ENCODE measurements around the gene GRB10. TPM values are rescaled to one million over a fixed set of nuclear protein-coding genes. Genes with fewer than 3 reads are reported as not detected.

Gene GRB10
- total and polyA plus RNA-seq, 2 donors (not counting 3 experiments of a cell fraction or from before 2014, with no cell fraction given): 43.7 to 240 TPM

GRCh38 chr7:50562136-50562535 lies 220.6 kb downstream of the GRB10 start:
- TF ChIP-seq POLR2A (IDR thresholded peaks at IDR 0.05; ENCODE audit: low read depth, low read length) (no peak), JUN (IDR thresholded peaks at IDR 0.05; ENCODE audit: borderline replicate concordance, insufficient read depth, insufficient read length, low read depth) (no peak), MYC (IDR thresholded peaks at IDR 0.05; ENCODE audit: low read depth, low read length) (no peak), POLR2AphosphoS5 (IDR thresholded peaks at IDR 0.05; ENCODE audit: insufficient read depth, low read depth, low read length) (no peak), EZH2 (IDR thresholded peaks at IDR 0.05; ENCODE audit: borderline replicate concordance, low read depth, low read length, severe bottlenecking) (no peak), MAX (IDR thresholded peaks at IDR 0.05; ENCODE audit: insufficient read depth, insufficient read length) (no peak), GATA2 (IDR thresholded peaks at IDR 0.05; ENCODE audit: insufficient read depth, insufficient read length, low read depth, low read length) (no peak), CTCF (IDR thresholded peaks at IDR 0.05; ENCODE audit: extremely low read depth in 1 of 2, insufficient read depth in 1 of 2, low read depth in 1 of 2, low read length in 2 of 2) (no peak), FOS (IDR thresholded peaks at IDR 0.05; ENCODE audit: borderline replicate concordance, insufficient read depth, low read length) (no peak)
- Histone ChIP-seq H3K4me1 (ENCODE audit: control insufficient read depth, extremely low read depth, insufficient read depth, low read length) (no peaks in the 10 kb centered on the region), H3K4me3 (replicated peaks in 1 of 3; ENCODE audit: insufficient read depth in 1 of 3, low read depth in 1 of 3, low read length in 3 of 3) (no peak overlapping the region), H2AFZ (ENCODE audit: low read depth, low read length) (no peak overlapping the region), H3K4me2 (ENCODE audit: insufficient read depth, low read length) (no peak overlapping the region), H3K9me1 (replicated peaks; ENCODE audit: control insufficient read depth, extremely low read depth, insufficient read depth, low read length) (no peaks in the 10 kb centered on the region), H3K36me3 (ENCODE audit: control insufficient read depth in 2 of 2, extremely low read depth in 1 of 2, insufficient read depth in 2 of 2, low read length in 2 of 2) (no peaks in the 10 kb centered on the region), H4K20me1 (replicated peaks; ENCODE audit: control insufficient read depth, extremely low read depth, insufficient read depth, low read length) (no peaks in the 10 kb centered on the region), H3K79me2 (ENCODE audit: control insufficient read depth, insufficient read depth, low read length) (no peaks in the 10 kb centered on the region), H3K9me3 (replicated peaks; ENCODE audit: control insufficient read depth, insufficient read depth, low read length) (no peaks in the 10 kb centered on the region), H3K27ac (ENCODE audit: insufficient read depth, low read depth, low read length) (no peak overlapping the region), H3K27me3 (ENCODE audit: control insufficient read depth in 2 of 2, insufficient read depth in 2 of 2, low read length in 2 of 2) (peaks cover 5 to 16% of the 10 kb centered on the region in 2 experiments), H3K9ac (replicated peaks; ENCODE audit: extremely low read depth, insufficient read depth, low read length) (no peak overlapping the region)
- dilution Hi-C loops (cut with MboI; ENCODE audit: extremely low pct_ligation_motif_present, low sequenced_read_pairs) (no loop called here), intact Hi-C loops (cut with micrococcal nuclease) (no loop called here)
- DNase-seq (ENCODE audit: low read depth, low spot score) (no peak), FAIRE-seq (no peak)
- CTCF ChIA-PET: interaction anchor here (1.2 to 1.7 kb wide), 2 partner anchors 94 to 579 kb away, joined by 3 to 7 read pairs; no protein-coding TSS in a partner anchor
- no TSS peak for BruUV-seq (replicated peaks)
- POLR2A ChIA-PET: no interaction called here

Measured in endothelial cell of umbilical vein (primary cell).